Pancreas (tissue), 10 donors: Measurements from ENCODE around the gene NXPH2. TPM values are rescaled to one million over a fixed set of nuclear protein-coding genes. Genes with fewer than 3 reads are reported as not detected.

Source experiments
- ATAC-seq, 4 donors: fragments of 200-7000 bp; cut with Tn5 transposase; one replicate each; pipeline versions ENCODE4 v1.8.0 to v1.9.1; 2020; ENCODE audit warnings: mild to moderate bottlenecking in 4 of 4, moderate library complexity in 4 of 4
- DNase-seq, 6 donors: peaks; one replicate each; pipeline ENCODE4 v3.0.0-alpha.2; 2020
- FAIRE-seq: peaks from 2 replicates; lab custom pipeline; 2012; peaks lifted over from hg19 to GRCh38; lab: Jason Lieb, UNC
- H3K27ac ChIP-seq, 4 donors: fragments of 200-600 bp; sonication (generic); 1 replicate in 3 of 4; 2 replicates in 1 of 4; pipeline versions ENCODE4 v1.5.0 to v1.8.0; 2020
- H3K27me3 ChIP-seq, 4 donors: fragments of 200-600 bp; one replicate each; pipeline ENCODE4 v1.8.0; 2021
- H3K36me3 ChIP-seq, 3 donors: fragments of 200-600 bp; sonication (generic) in 1 of 3; one replicate each; pipeline versions ENCODE4 v1.5.0 to v1.8.0; 2020 to 2021
- H3K4me1 ChIP-seq, 3 donors: fragments of 200-600 bp; one replicate each; pipeline ENCODE4 v1.8.0; 2021
- H3K4me3 ChIP-seq, 4 donors: fragments of 200-600 bp; sonication (generic) in 2 of 4; one replicate each; pipeline versions ENCODE4 v1.5.0 to v1.8.0; 2020 to 2021
- H3K9me3 ChIP-seq, 4 donors: fragments of 200-600 bp; one replicate each; pipeline ENCODE4 v1.8.0; 2021
- WGBS, 2 donors: extraction: QIAGEN DNeasy Blood & Tissue Kit; methylation state at CpG; one replicate each; pipeline ENCODE4 v1.1.7; 2013; 5-methylcytosine and 5-hydroxymethylcytosine counted together
- intact Hi-C, 3 donors: fragments of 100-400 bp; cut with DNase I; formaldehyde crosslinking; loops; one replicate each; pipeline versions ENCODE4 v1.11.1 to v1.14.2; 2022
- polyA plus RNA-seq, 2 donors: library from polyadenylated mRNA; stranded (reverse); fragments of 200-250 nt; gene quantifications; one replicate each; pipeline ENCODE4 v1.2.3, GENCODE V29; 2013
- total RNA-seq, 6 donors: library from RNA; stranded (reverse); fragmentation: NEBNext Ultra II Directional in 4 of 6; extraction: Animal tissue kit (Norgen Biotek cat#: 25700) in 4 of 6; gene quantifications; one replicate each; pipeline versions ENCODE4 v1.2.1 to v1.2.4, GENCODE V29; 2021 to 2023
- TF ChIP-seq, protein P1 (sequence below), 4 donors: fragments of 200-600 bp; sonication (generic) in 3 of 4; IDR thresholded peaks; one replicate each; pipeline versions ENCODE4 v1.5.0 to v1.8.0; 2021; ENCODE audit warnings: antibody characterized with exemption in 4 of 4
- donor health status: healthy with polysubstance abuse.
- donor health status: DM: no; HTN: no; CAD: no; lungs with moderate emphysema.
- donor health status: DM: no; HTN: no; CAD: no.
- donor health status: control.
- donor health status: control.
- donor health status: Bipolar disorder and iron deficiency.
- donor health status: DM: yes; HTN: yes; CAD: no.
- donor health status: DM: no; HTN: no; CAD: no.
- donor health status: DM: no; HTN: no; CAD: no.
- donor health status: DM: yes; HTN: yes; CAD: no.

Gene NXPH2
- total and polyA plus RNA-seq, 8 donors, result 0.19 TPM; not detected in 7

- H3K9me3 ChIP-seq, result no peaks in the 10 kb centered on the region
- H3K27ac ChIP-seq, result no peak overlapping the region
- ATAC-seq (no peak), FAIRE-seq (no peak), DNase-seq (no peak)
- H3K4me3 ChIP-seq, result no peak overlapping the region
- intact Hi-C loops, result no loop called here
- H3K36me3 ChIP-seq, result no peaks in the 10 kb centered on the region
- no peaks in the 10 kb centered on the region for H3K27me3 ChIP-seq
- TF ChIP-seq, protein P1, sequence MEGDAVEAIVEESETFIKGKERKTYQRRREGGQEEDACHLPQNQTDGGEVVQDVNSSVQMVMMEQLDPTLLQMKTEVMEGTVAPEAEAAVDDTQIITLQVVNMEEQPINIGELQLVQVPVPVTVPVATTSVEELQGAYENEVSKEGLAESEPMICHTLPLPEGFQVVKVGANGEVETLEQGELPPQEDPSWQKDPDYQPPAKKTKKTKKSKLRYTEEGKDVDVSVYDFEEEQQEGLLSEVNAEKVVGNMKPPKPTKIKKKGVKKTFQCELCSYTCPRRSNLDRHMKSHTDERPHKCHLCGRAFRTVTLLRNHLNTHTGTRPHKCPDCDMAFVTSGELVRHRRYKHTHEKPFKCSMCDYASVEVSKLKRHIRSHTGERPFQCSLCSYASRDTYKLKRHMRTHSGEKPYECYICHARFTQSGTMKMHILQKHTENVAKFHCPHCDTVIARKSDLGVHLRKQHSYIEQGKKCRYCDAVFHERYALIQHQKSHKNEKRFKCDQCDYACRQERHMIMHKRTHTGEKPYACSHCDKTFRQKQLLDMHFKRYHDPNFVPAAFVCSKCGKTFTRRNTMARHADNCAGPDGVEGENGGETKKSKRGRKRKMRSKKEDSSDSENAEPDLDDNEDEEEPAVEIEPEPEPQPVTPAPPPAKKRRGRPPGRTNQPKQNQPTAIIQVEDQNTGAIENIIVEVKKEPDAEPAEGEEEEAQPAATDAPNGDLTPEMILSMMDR (IDR thresholded peaks at IDR 0.05), result no peak
- 68 to 77% methylated on average over 3 of the region's 3 CpGs for WGBS, 2 donors
- H3K4me1 ChIP-seq, result no peaks in the 10 kb centered on the region
Observed at GRCh38 chr2:138766464-138766863, 13.7 kb downstream of the NXPH2 start.

GRCh38 chr2:138763971-138764370 is 16.2 kb downstream of the NXPH2 start:
- ATAC-seq, result no peak
- TF ChIP-seq, protein P1 (IDR thresholded peaks at IDR 0.05), result no peak
- Histone ChIP-seq H3K27ac (no peak overlapping the region), H3K4me3 (no peak overlapping the region), H3K36me3 (no peaks in the 10 kb centered on the region), H3K9me3 (no peaks in the 10 kb centered on the region), H3K27me3 (no peaks in the 10 kb centered on the region), H3K4me1 (no peaks in the 10 kb centered on the region)
- no peak for DNase-seq
- intact Hi-C loops, result no loop called here
- no peak for FAIRE-seq

DNA sequence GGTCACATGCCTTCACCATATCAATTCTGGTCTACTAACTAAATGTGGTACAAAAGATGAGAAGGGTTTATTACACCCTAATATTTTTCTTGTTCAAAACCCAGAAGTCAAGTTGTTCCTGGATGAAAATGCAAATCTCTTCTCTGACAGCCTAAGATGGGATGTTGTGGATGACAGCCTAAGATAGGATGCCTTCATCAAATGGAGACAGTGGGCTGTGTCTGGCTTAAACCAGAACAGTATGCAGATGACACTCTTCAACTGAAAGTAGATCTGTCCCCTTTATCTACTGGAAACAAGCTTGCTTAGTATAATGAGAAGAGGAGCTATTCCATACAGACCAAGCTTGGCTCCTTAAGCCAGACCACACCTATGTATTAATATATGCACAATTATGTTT is 17.7 kb downstream of the NXPH2 start:
- no peaks in the 10 kb centered on the region for H3K9me3 ChIP-seq
- no peaks in the 10 kb centered on the region for H3K4me1 ChIP-seq
- no peaks in the 10 kb centered on the region for H3K36me3 ChIP-seq
- TF ChIP-seq, protein P1 (IDR thresholded peaks at IDR 0.05), result no peak
- no peak for ATAC-seq
- intact Hi-C loops, result no loop called here
- no peak for FAIRE-seq
- H3K4me3 ChIP-seq, result no peak overlapping the region
- no peak for DNase-seq
- H3K27ac ChIP-seq, result no peak overlapping the region
- no peaks in the 10 kb centered on the region for H3K27me3 ChIP-seq

- H3K27me3 ChIP-seq, result no peaks in the 10 kb centered on the region
- TF ChIP-seq, protein P1 (IDR thresholded peaks at IDR 0.05), result no peak
- no peaks in the 10 kb centered on the region for H3K4me1 ChIP-seq
- H3K27ac ChIP-seq, result no peak overlapping the region
- no peak overlapping the region for H3K4me3 ChIP-seq
- 23 to 33% methylated on average over 3 of the region's 3 CpGs for WGBS, 2 donors
- ATAC-seq, result peak in 3 of 4 donors; percentile 14 to 47 (median 44)
- H3K9me3 ChIP-seq, result no peaks in the 10 kb centered on the region
- FAIRE-seq, result no peak
- peak in 1 of 6 donors; percentile 14 for DNase-seq
- intact Hi-C loops, result no loop called here
- H3K36me3 ChIP-seq, result no peaks in the 10 kb centered on the region
Observed at GRCh38 chr2:138760676-138761075, 19.5 kb downstream of the NXPH2 start.

GRCh38 chr2:138757384-138757783 is 22.8 kb downstream of the NXPH2 start:
- H3K9me3 ChIP-seq, result no peaks in the 10 kb centered on the region
- TF ChIP-seq, protein P1 (IDR thresholded peaks at IDR 0.05), result no peak
- no peaks in the 10 kb centered on the region for H3K36me3 ChIP-seq
- H3K4me3 ChIP-seq, result no peak overlapping the region
- intact Hi-C loops, result no loop called here
- FAIRE-seq (no peak), DNase-seq (no peak), ATAC-seq (no peak)
- no peak overlapping the region for H3K27ac ChIP-seq
- WGBS, 2 donors, result 77 to 87% methylated on average over 2 of the region's 2 CpGs
- H3K27me3 ChIP-seq, result no peaks in the 10 kb centered on the region
- no peaks in the 10 kb centered on the region for H3K4me1 ChIP-seq
